CD4-positive, alpha-beta T cell treated with Interleukin-6 at 100 ng/mL for 8 hours (primary cell): ENCODE measurements around the gene TM7SF2.
"Not testable (repeated sequence)": the region's sequence is repeated elsewhere in the genome, so short reads cannot be mapped to it uniquely, and the experiment has no call there.

Experiments used
- DNase-seq: peaks from one replicate; pipeline ENCODE4 v3.0.0-alpha.2; 2020; ENCODE audit warnings: mixed read lengths, low spot score

TM7SF2 gene

GRCh38 chr11:65115361-65116082 lies 3.9 kb downstream of the TM7SF2 start:
- DNase-seq: no peak

GRCh38 chr11:65116370-65117205 lies 4.9 kb downstream of the TM7SF2 start:
- DNase-seq: peak; percentile 51

GRCh38 chr11:65117206-65118096 lies 5.8 kb downstream of the TM7SF2 start, which contains the start of gene ZNHIT2:
TSS of gene ZNHIT2 (minus strand) at chr11:65117701. CDS start at chr11:65117653, 48 bp downstream.
- DNase-seq: peak; percentile 99

GRCh38 chr11:65118097-65118837 lies 6.6 kb downstream of the TM7SF2 start:
- DNase-seq: no peak

DNA sequence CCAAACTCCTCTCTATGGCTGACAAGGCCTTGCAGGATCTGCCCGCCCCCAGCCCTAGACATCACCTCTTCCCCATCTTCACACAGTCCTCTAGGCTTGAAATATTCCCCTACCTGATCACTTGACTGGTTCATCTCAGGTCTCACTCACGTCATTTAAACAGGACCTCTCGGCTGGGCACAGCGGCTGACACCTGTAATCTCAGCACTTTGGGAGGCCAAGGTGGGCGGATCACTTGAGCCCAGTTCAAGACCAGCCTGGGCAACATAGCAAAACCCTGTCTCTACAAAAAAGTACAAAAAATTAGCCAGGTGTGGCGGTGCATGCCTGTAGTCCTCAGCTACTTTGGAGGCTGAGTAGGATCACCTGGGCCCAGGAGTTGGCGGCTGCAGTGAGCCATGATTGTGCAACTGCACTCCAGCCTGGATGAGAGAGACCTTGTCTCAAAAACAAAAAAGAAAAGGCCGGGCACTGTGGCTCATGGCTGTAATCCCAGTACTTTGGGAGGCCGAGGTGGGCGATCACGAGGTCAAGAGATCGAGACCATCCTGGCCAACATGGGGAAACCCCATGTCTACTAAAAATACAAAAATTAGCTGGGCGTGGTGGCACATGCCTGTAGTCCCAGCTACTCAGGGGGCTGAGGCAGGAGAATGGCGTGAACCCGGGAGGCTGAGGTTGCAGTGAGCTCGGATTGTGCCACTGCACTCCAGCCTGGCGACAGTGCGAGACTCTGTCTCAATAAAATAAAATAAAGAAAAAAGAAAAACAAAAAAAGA lies 7.4 kb downstream of the TM7SF2 start:
- not testable (repeated sequence) for DNase-seq

- no peak for DNase-seq
These were observed 8.0 kb downstream of the TM7SF2 start for GRCh38 chr11:65119670-65119995.

GRCh38 chr11:65120831-65121230 lies 9.2 kb downstream of the TM7SF2 start:
- no peak for DNase-seq

DNA sequence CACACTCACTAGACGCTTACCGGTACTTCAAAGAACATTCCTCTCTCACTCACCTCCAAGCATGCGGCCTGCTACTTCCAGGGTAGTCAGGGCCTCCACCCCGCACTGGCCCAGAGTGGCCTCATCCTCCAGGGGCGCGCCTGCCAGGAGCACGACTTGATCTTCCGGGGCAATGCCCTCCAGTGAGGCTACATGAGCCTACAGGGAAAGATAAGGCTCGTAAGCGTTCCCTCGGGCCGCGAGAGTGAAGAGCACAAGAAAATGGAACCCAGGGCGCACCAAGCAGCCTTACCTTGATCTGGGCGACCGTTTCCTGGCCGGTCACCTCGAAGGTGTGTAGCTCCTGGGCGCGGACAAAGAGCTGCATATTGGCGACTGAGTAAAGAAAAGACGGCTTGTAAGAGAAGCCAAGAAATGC lies 9.8 kb downstream of the TM7SF2 start:
- DNase-seq: no peak

DNA sequence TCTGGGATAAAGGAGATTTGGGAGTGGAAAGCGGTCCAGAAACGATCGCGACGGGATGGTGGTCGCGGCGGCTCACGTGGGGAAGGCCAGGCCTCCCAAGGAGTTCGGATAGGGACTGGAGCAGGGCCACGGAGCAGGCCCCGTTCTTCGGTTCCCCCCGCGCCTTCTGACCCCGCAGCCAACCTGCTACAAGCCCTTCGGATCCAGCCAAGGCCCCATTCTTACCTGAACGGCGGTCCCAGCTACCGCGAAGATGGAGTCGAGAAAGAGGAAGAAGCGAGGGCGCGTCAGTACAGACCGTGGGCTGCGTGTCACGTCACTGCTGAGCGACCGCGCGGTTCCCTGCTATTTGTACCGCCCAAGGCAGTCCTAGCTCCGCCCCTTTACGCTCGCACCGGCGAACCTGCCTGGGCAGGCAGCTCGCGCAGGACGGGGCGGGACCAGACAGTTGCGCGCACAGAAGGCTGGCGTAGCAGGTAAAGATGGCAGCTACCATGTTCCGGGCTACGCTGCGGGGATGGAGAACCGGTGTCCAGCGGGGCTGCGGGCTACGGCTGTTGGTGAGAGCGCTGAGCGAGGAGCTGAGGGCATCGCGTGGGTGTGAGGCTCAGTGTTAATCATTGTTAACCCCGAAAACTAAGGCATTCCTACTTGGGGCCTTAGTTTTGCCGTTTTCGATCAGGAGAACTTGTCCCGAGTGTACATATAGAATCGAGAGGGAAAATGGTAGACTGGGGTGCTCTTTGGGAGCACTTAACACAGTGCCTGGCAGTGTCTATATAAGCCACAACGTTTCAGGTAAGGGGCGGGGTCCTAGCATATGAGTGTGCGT lies 10.4 kb downstream of the TM7SF2 start, which contains the start of the genes FAU and MRPL49:
Gene FAU (minus strand): TSS at position 270 of the 832 bp plus-strand sequence. CDS start 321 bp downstream, outside the sequence.
Gene MRPL49 (plus strand): TSS at position 457 of the 832 bp plus-strand sequence. CDS start 26 bp downstream, at position 483.
- DNase-seq: peak; percentile 98

DNA sequence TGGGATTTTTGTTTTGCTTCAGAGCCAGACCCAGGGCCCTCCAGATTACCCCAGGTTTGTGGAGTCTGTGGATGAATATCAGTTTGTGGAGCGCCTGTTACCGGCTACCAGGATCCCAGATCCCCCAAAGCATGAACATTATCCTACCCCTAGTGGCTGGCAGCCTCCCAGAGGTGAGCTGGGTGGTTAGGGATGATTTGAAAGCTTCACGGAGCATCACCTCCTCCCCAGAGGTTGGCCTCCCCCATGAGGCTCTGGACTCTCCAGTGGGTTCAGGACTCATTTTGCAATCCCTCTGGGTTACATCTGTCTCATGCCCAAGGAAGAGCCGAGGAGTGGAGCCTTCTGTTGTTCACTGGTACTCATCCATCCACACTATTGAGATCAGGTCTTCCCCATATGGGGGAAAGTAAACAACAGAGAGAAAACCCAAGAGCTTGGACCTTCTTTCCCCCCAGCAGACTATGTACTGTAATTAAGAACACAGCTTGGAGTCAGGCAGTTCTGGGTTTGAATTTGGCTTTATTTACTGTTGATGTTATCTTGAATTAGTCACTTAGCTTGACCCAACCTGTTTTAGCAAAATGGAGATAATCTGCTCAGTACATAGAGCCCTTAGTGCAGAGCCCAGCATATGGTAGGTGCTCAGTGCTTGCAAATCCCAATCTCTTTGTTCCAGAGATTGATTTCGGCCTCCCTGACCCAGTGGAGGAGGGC lies 13.0 kb downstream of the TM7SF2 start:
- no peak for DNase-seq

DNA sequence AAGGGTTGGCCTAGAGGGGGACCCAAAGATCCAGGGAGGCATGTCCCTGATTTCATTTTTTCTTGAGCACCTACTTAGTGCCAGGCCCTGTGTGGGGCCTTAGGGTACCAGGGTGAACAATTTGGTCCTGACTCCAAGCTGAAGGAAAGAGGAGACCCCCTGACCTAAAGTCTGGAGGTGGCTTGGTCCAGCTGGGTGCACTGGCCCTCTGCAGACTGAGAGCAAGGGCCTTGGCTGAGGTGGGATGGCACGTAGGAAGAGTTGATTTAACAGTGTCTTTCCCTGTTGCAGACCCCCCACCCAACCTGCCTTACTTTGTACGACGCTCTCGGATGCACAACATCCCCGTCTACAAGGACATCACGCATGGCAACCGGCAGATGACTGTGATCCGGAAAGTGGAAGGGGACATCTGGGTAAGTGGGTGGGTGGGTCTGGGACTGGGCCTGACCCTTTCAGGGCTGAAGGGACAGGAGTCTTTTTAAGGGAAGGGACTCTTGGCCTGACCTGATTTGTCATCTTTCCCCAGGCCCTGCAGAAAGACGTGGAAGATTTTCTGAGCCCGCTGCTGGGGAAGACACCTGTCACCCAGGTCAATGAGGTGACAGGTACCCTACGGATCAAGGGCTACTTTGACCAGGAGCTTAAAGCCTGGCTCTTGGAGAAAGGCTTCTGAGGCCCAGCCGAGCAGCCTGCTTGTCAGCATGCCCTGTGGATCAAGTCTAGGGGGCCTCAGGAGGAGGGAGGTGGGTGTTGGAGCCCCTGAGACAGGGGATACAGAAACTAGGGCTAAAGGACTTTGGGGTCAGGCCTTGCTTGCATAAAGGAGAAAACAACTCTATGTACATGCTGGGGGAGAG lies 13.8 kb downstream of the TM7SF2 start:
- no peak for DNase-seq

DNA sequence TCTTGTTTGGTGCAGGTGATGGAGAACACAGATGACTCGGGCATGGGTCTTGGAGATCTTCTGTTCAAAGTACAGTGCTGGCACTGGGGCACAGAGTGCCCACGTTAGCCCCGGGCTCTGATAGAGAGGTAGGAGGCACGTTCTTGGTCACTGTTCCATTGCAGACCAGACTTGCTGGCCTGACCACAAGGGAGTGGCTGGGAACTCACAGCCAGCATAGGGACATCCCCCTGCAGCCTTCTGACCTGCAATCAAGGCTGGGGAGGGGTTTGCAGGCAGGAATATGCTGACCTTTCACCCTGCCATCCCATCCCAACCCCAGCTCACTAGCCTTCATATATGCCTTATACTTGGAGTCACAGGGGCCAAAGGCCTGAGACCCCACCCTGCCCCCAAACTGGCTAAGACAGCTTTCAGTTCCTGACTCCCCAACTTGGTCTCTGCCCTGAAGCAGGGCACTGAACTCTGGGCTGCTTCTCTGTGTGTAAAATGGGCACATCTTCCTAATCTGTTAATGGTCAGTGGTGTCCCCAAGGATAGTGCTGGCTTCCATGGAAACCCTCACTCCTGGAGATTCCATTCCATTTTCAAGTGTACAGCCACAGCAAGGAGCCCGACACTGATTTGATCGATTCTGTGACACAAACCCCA lies 15.1 kb downstream of the TM7SF2 start:
- no peak for DNase-seq

- DNase-seq: no peak
These were observed 16.0 kb downstream of the TM7SF2 start for GRCh38 chr11:65127473-65128181.

DNA sequence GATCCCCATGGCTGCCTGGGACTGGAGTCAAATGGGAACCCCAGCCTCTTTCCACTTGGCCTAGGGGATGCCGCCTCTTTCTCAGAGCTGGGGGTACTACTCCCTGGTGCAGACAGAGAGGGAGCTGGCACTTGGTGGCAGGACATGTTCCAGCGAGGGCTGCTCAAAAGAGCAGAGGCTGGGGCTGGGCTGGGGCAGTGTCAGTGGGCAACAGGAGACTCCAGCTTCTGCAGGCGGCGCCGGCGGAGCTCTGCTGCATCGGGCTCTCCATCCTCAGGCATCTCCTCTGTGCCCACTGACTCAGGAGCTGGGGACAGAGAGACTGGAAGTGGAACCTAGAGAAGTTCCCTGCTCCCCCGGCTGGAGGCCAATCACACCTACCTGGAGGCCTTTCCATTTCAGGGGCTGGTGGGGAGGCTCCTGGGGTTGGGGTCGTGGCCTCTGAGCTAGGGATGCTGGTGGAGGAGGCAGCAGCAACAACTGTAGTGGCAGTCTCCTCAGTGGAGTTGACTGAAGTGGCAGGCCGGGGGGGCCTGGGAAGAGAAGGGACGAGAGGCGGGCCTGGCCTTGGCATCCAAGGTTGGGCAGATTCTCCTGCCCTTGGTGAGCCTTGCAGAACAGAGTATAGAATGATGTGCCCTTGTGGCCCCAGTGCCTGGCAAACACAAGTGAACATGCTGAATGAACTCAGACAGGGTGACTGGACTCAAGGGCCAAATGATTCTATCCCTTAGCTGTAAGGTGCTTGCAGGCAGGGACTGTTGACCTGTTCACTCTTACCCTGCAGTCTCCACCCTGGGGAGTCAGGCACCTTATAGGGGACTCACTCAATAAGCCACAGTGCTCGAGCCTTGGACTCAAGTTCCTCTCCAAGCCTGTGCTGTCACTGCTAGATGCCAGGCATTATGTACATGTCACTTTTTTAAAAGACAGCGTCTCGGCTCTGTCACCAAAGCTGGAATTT lies 16.8 kb downstream of the TM7SF2 start:
- DNase-seq: no peak

- DNase-seq: no peak
These were observed 18.2 kb downstream of the TM7SF2 start for GRCh38 chr11:65129649-65130441.
